ENCODE results near the gene PTGER1.

The PTGER1 gene

GRCh38 chr19:14497228-14497921, 22.2 kb upstream of the PTGER1 start:
- DNase-seq: no peak

GRCh38 chr19:14496834-14497227, 21.7 kb upstream of the PTGER1 start:
- no peak for DNase-seq

- peak; percentile 90 to 95 (median 90) for DNase-seq
Measured at GRCh38 chr19:14496029-14496833, 21.1 kb upstream of the PTGER1 start, which contains the start of gene GIPC1. TSS of gene GIPC1 (minus strand) at chr19:14496127. CDS start at chr19:14482976, 13,151 bp downstream.

- DNase-seq: no peak
Measured at GRCh38 chr19:14495672-14496028, 20.5 kb upstream of the PTGER1 start.

- no peak for DNase-seq
Measured at GRCh38 chr19:14494910-14495671, 19.9 kb upstream of the PTGER1 start.

GRCh38 chr19:14494411-14494810, 19.3 kb upstream of the PTGER1 start:
- no peak for DNase-seq

- DNase-seq: no peak
Measured at GRCh38 chr19:14492756-14493337, 17.7 kb upstream of the PTGER1 start.

GRCh38 chr19:14487370-14488125, 12.4 kb upstream of the PTGER1 start:
- no peak for DNase-seq

GRCh38 chr19:14482172-14482941, 7.2 kb upstream of the PTGER1 start:
- DNase-seq: no peak

GRCh38 chr19:14480700-14481079, 5.5 kb upstream of the PTGER1 start:
- DNase-seq: peak in 2 of 3 donors; percentile 52 to 53

- peak; percentile 67 to 82 (median 68) for DNase-seq
Measured at GRCh38 chr19:14479975-14480699, 5.0 kb upstream of the PTGER1 start.

GRCh38 chr19:14479309-14479974, 4.3 kb upstream of the PTGER1 start:
- no peak for DNase-seq

GRCh38 chr19:14478113-14478545, 3.0 kb upstream of the PTGER1 start:
- no peak for DNase-seq

GRCh38 chr19:14477418-14478112, 2.4 kb upstream of the PTGER1 start:
- no peak for DNase-seq

GRCh38 chr19:14476673-14477401, 1.7 kb upstream of the PTGER1 start:
- DNase-seq: peak; percentile 48 to 53 (median 53)

GRCh38 chr19:14476327-14476672, 1.1 kb upstream of the PTGER1 start:
- DNase-seq: no peak

- DNase-seq: no peak
Measured at GRCh38 chr19:14474827-14475226, 327 bp downstream of the PTGER1 start.

- DNase-seq: no peak
Measured at GRCh38 chr19:14473978-14474578, 1.1 kb downstream of the PTGER1 start.

Measured in suppressor macrophage treated with lipopolysaccharide for 1 hour (primary cell).